Measurements from ENCODE around the gene SLC34A2.

Gene SLC34A2

DNA sequence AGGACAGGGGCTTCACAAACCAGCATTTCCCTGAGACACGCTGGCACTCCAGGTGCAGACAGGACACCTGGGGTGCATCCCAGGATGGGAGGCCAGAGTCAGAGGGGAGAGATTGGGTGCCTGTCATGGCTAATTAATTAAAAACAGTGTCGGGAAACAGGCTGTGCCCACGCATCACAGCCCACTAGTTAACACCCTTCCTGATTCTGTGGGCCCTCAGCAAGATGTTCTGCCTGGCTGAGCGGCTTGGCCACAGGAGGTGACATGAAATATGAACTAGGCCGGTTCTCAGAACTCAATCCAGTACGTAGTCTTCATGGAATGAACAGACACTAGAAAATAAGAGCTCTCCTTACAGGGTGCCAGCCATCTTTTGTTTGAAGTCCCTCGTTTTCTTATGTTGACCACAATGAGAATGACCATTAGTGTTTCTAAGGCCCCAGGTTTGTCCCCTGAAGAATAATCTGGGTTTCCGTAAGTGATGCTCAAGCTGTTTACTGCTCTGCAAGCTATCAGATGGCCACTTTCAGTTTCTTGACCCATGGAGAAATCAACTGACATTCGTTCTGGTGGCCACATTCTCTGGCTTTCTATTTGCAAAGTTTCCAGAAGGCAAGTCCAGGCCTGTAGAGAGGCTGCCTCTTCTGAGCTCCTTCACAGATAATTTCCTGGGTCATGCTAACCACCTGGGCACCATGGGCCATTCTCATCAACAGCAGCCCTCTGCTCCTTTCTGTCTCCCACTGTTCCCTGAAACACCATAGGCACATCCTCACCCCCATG is 72.3 kb downstream of the SLC34A2 start:
- DNase-seq: no peak
